NCI-H748 (cell line): ENCODE data around the gene KRT79.

ENCODE experiments used
- DNase-seq: peaks from one replicate; lab custom pipeline; 2025; ENCODE audit not compliant: unreplicated experiment; lab: John Stamatoyannopoulos, UW

Gene KRT79

DNA sequence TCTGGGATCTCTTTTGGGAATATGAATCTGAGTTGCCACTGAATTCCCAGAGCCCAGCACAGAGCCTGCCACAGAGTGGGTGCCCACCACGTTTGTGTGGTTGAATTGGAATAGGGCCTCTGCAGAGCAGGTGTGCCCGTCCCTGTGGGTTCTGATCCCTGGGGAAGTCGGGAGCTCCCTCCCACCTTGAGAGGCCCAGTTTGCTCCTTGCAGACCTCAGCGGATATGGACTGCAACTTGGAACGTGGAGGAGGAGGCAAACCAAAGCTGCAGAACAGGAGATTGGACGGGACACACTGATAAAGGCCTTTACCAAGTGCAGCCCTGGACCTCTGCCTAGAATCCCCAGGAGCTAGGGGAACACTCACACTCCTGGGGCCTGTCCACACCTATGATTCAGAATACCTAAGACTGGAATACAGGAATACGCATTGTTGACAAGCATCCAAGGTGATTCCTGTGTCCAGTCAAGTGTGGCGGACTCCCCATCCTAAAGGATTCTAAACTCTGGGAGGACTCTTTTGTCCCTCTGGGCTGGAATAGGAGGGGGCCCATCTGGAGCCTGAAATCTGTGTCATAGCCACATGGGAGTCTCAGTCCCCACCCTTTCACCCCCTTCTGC lies 59.4 kb downstream of the KRT79 start:
- DNase-seq, result no peak

GRCh38 chr12:52772772-52773171 lies 61.3 kb downstream of the KRT79 start:
- no peak for DNase-seq

GRCh38 chr12:52772188-52772587 lies 61.9 kb downstream of the KRT79 start:
- no peak for DNase-seq

- no peak for DNase-seq
Measured at GRCh38 chr12:52771505-52771904, 62.6 kb downstream of the KRT79 start.
